Body of pancreas (tissue), 4 donors: ENCODE measurements around the gene SLC4A7.

Source experiments
- CTCF ChIP-seq, 7 experiments: fragments of 450-650 bp in 4 of 7; fragments of 200-600 bp in 3 of 7; sonication (generic) in 3 of 7; IDR thresholded peaks; one replicate each; pipeline ENCODE4 v1.5.1; 2016 to 2019; ENCODE audit warnings: antibody characterized with exemption in 7 of 7
- POLR2A ChIP-seq, 3 donors: fragments of 450-650 bp; IDR thresholded peaks; one replicate each; pipeline ENCODE4 v1.6.1; 2016; ENCODE audit warnings: antibody characterized with exemption in 3 of 3, mild to moderate bottlenecking in 2 of 3

DNA sequence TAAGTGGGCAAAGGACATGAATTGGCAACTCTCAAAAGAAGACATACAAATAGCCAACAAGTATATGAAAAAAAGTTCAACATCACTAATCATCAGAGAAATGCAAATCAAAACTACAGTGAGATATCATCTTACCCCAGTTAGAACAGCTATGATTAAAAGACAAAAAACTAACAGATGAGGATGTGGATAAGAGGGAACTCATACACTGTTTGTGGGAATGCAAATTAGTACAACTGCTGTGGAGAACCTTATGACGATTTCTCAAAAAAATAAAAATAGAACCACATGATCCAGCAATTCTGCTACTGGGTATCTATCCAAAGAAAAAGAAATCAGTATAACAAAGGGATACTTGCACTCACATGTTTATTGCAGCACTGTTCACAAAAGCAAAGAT is 143.7 kb downstream of the SLC4A7 start:
- TF ChIP-seq CTCF (IDR thresholded peaks at IDR 0.05) (no peak), POLR2A (IDR thresholded peaks at IDR 0.05) (no peak)
